Stimulated activated CD4-positive, alpha-beta T cell treated with anti-CD3 and anti-CD28 coated beads, Interleukin-4, amount 100 ng/mL, for 1 hour (primary cell): ENCODE data around the gene PPP1R3F.
"Not testable (repeated sequence)": the region's sequence is repeated elsewhere in the genome, so short reads cannot be mapped to it uniquely, and the experiment has no call there.

Experiments used
- DNase-seq: peaks from one replicate; pipeline ENCODE4 v3.0.0-alpha.2; 2020

The PPP1R3F gene

GRCh38 chrX:49322266-49322665, 52.7 kb downstream of the PPP1R3F start:
- DNase-seq = not testable (repeated sequence)

GRCh38 chrX:49323735-49324134, 54.1 kb downstream of the PPP1R3F start:
- DNase-seq = not testable (repeated sequence)

- DNase-seq = not testable (repeated sequence)
Observed at GRCh38 chrX:49330421-49330820, 60.8 kb downstream of the PPP1R3F start.

- not testable (repeated sequence) for DNase-seq
Observed at GRCh38 chrX:49331282-49331681, 61.7 kb downstream of the PPP1R3F start, which contains the start of gene GAGE13. Gene GAGE13 (plus strand): TSS chrX:49331582. CDS start chrX:49332738, 1,156 bp downstream.

- not testable (repeated sequence) for DNase-seq
Observed at GRCh38 chrX:49331841-49332240, 62.2 kb downstream of the PPP1R3F start.
